Epithelial cell of esophagus (primary cell): ENCODE data around the gene DAAM2.

Experiments used
- DNase-seq: peaks from one replicate; pipeline ENCODE4 v3.0.0; 2010; ENCODE audit warnings: low read depth
- H3K4me3 ChIP-seq: 2 replicates; pipeline ENCODE4 v1.5.1; 2011; ENCODE audit warnings: mild to moderate bottlenecking, low read length, control low read depth
- CTCF ChIP-seq: IDR thresholded peaks from 2 replicates; pipeline ENCODE4 v1.5.1; 2011; ENCODE audit warnings: low read depth, mild to moderate bottlenecking, low read length, control low read depth, inconsistent platforms; ENCODE audit not compliant: insufficient read depth; ENCODE audit errors: missing control alignments

The DAAM2 gene

GRCh38 chr6:39841923-39842322 is 49.7 kb downstream of the DAAM2 start:
- DNase-seq, result no peak
- no peak for TF ChIP-seq CTCF
- no peak overlapping the region for H3K4me3 ChIP-seq

DNA sequence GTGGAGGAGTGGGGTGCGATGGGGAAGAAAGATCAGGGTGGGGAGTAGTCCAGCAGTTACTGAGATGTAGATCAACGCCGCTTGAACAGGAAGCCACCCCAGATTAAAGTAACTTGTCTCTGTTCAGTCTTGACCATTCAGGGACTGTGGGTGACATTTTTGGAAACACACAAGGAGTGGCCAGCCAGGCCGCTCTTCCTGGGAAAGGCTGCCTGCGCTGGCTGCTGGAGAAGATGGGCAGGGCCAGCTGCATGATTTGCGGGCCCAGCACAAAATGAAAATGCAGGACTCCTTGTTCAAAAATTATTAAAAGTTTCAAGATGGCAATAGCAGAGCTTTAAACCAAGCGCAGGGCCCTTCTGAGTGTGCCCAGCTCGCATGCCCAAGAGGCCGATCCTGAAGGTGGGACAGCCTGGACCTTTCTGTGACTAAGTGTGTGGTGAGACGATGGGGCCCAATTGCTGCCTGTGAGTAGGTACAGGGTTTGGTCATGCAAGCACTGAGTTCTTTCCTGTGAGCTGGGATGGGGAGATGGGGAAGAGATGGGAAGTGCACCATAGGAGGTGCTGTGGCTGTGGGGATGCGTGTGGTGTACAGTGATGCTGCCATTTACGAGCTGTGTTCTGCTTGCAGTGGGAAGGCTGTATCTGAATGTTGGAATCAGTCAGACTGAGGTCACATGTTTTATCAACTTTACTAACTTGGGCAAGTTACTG is 51.3 kb downstream of the DAAM2 start:
- no peak overlapping the region for H3K4me3 ChIP-seq

GRCh38 chr6:39844866-39845265 is 52.7 kb downstream of the DAAM2 start:
- no peak for TF ChIP-seq CTCF
- no peak overlapping the region for H3K4me3 ChIP-seq
- no peak for DNase-seq

More for the DNA sequence above, 51.3 kb downstream of the DAAM2 start:
- DNase-seq, result no peak
- TF ChIP-seq CTCF, result no peak

DNA sequence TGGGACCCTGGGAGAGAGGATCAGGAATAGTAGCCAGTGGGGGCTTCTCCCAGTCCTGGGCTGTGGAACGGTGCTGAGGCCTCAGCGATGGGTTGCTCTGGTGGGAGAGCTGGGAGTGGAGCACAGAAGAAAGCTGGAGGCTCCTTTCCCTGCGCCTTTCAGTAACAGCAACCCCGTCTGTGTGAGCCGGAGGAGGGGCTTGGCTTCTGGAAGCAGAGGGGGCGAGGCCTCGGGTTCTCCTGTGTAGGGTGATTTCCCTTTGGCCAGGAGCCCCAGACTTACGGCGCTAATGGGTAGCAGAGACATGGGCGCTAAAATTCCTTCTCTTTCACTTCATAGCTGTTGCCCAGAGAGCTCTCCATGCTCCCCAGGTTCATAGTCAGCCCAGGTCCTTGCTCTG is 55.0 kb downstream of the DAAM2 start:
- no peak for DNase-seq
- no peak for TF ChIP-seq CTCF
- H3K4me3 ChIP-seq, result no peak overlapping the region

- TF ChIP-seq CTCF, result no peak
- no peak for DNase-seq
- H3K4me3 ChIP-seq, result no peak overlapping the region
Observed at GRCh38 chr6:39848171-39848570, 56.0 kb downstream of the DAAM2 start.

DNA sequence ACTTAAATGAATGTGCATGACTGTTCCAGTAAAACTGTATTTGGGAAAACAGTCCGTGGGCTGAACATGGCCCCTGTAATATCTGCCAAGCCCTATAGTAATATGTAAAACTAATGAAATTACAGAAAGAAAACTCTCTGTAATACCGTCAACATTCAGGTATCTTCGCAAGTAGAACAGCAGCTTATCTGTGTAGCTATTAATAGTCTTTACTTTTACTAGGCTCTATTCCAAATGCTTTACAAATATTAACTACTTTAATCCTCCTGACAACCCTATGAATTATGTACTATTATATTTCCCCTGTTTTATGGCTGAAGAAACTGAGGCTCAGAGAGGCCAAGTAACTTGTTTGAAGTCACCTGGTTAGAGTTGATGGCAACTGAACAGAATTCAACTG is 57.1 kb downstream of the DAAM2 start:
- no peak overlapping the region for H3K4me3 ChIP-seq
- no peak for TF ChIP-seq CTCF
- DNase-seq, result no peak

DNA sequence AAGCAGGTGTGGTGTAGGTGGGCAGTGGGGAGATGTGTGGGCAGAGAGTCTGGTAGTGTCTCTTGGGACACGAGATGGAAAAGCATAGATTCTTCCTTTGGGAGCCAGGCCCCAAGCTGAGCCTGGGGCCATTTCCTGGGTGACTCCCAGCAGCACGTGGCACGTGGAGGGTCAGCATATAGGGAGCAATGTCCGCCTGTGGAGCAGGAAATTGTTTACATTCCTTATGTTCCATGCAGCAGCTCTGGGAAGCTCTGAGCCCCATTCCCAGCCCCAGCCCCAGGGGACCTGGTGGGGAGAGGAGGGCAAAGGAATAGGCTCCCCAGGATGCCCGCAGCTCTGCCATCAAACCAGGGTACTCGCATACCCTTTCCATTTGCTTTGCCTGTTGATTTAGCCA is 57.6 kb downstream of the DAAM2 start:
- H3K4me3 ChIP-seq, result no peak overlapping the region
- no peak for TF ChIP-seq CTCF
- no peak for DNase-seq
